Breast epithelium (tissue), 3 donors: ENCODE data around the gene AP5Z1.

Experiments used
- CTCF ChIP-seq, 3 donors: fragments of 450-650 bp; IDR thresholded peaks; one replicate each; pipeline ENCODE4 v1.5.1; 2016 to 2017; ENCODE audit warnings: antibody characterized with exemption in 3 of 3, mild to moderate bottlenecking in 3 of 3, moderate library complexity in 3 of 3
- POLR2A ChIP-seq: fragments of 450-650 bp; IDR thresholded peaks from one replicate; pipeline ENCODE4 v1.6.1; 2016; ENCODE audit warnings: antibody characterized with exemption, mild to moderate bottlenecking, moderate library complexity
- POLR2AphosphoS5 ChIP-seq, 3 donors: sonication (generic); formaldehyde crosslinking; IDR thresholded peaks; one replicate each; pipeline ENCODE4 v1.6.1; 2017; ENCODE audit warnings: antibody characterized with exemption in 3 of 3

GRCh38 chr7:4762121-4763055, 13.0 kb upstream of the AP5Z1 start:
- TF ChIP-seq CTCF (IDR thresholded peaks at IDR 0.05) (no peak), POLR2A (no peak), POLR2AphosphoS5 (IDR thresholded peaks at IDR 0.05) (no peak)
